H9 (cell line): ENCODE data around the gene CNTF. TPM values are rescaled to one million over a fixed set of nuclear protein-coding genes. Genes with fewer than 3 reads are reported as not detected.

Experiments
- DNase-seq: peaks from one replicate; pipeline ENCODE4 v3.0.0-alpha.2; 2017
- H2AFZ ChIP-seq: one replicate; pipeline ENCODE4 v1.6.1; 2013; ENCODE audit warnings: mild to moderate bottlenecking, low read length, control low read depth, moderate library complexity
- H2AK5ac ChIP-seq: 2 replicates; pipeline ENCODE4 v1.6.1; 2013; ENCODE audit warnings: low read length, control low read depth, mixed read lengths; ENCODE audit not compliant: insufficient read length
- H2BK120ac ChIP-seq: one replicate; pipeline ENCODE4 v1.6.1; 2013; ENCODE audit warnings: low read depth, mild to moderate bottlenecking, low read length, control low read depth, inconsistent platforms; ENCODE audit not compliant: poor library complexity, severe bottlenecking
- H2BK12ac ChIP-seq: 2 replicates; pipeline ENCODE4 v1.6.1; 2013; ENCODE audit warnings: low read length, control low read depth, mixed read lengths, low read depth; ENCODE audit not compliant: insufficient read length
- H2BK15ac ChIP-seq: 2 replicates; pipeline ENCODE4 v1.6.1; 2013; ENCODE audit warnings: low read depth, low read length, control low read depth
- H2BK20ac ChIP-seq: one replicate; pipeline ENCODE4 v1.6.1; 2013; ENCODE audit warnings: low read depth, mild to moderate bottlenecking, low read length, control low read depth, inconsistent platforms; ENCODE audit not compliant: poor library complexity, severe bottlenecking
- H2BK5ac ChIP-seq: 2 replicates; pipeline ENCODE4 v1.6.1; 2013; ENCODE audit warnings: low read length, control low read depth, mixed read lengths; ENCODE audit not compliant: insufficient read length
- H3K14ac ChIP-seq: 2 replicates; pipeline ENCODE4 v1.6.1; 2013; ENCODE audit warnings: low read length, control low read depth; ENCODE audit not compliant: insufficient read depth
- H3K18ac ChIP-seq: 2 replicates; pipeline ENCODE4 v1.6.1; 2013; ENCODE audit warnings: low read depth, mild to moderate bottlenecking, mixed read lengths, low read length, control low read depth; ENCODE audit not compliant: insufficient read length
- H3K23ac ChIP-seq: 2 replicates; pipeline ENCODE4 v1.6.1; 2013; ENCODE audit warnings: low read length, control low read depth, mixed read lengths, low read depth; ENCODE audit not compliant: insufficient read length
- H3K23me2 ChIP-seq: 2 replicates; pipeline ENCODE4 v1.6.1; 2013; ENCODE audit warnings: low read depth, mild to moderate bottlenecking, mixed read lengths, low read length, control low read depth; ENCODE audit not compliant: insufficient read length, poor library complexity, severe bottlenecking
- H3K27ac ChIP-seq: 2 replicates; pipeline ENCODE4 v1.5.1; 2013; ENCODE audit warnings: low read length, control low read depth, mixed read lengths, low read depth; ENCODE audit not compliant: insufficient read length
- H3K27me3 ChIP-seq: 2 replicates; pipeline ENCODE4 v1.6.1; 2013; ENCODE audit warnings: low read length, control low read depth, inconsistent platforms; ENCODE audit not compliant: insufficient read depth
- H3K4ac ChIP-seq: 2 replicates; pipeline ENCODE4 v1.6.1; 2013; ENCODE audit warnings: low read depth, mild to moderate bottlenecking, control low read depth, inconsistent platforms, low read length, moderate library complexity
- H3K4me1 ChIP-seq: 2 replicates; pipeline ENCODE4 v1.6.1; 2013; ENCODE audit warnings: low read length, control low read depth, inconsistent platforms; ENCODE audit not compliant: insufficient read depth
- H3K4me2 ChIP-seq: 2 replicates; pipeline ENCODE4 v1.6.1; 2013; ENCODE audit warnings: low read length, control low read depth, mixed read lengths; ENCODE audit not compliant: insufficient read length, insufficient read depth
- H3K56ac ChIP-seq: 2 replicates; pipeline ENCODE4 v1.6.1; 2013; ENCODE audit warnings: low read depth, mild to moderate bottlenecking, mixed read lengths, low read length, control low read depth; ENCODE audit not compliant: insufficient read length
- H3K79me1 ChIP-seq: 2 replicates; pipeline ENCODE4 v1.6.1; 2013; ENCODE audit warnings: low read depth, mild to moderate bottlenecking, moderate library complexity, low read length, control low read depth, inconsistent platforms; ENCODE audit not compliant: insufficient read depth, poor library complexity, severe bottlenecking
- H3K79me2 ChIP-seq: 2 replicates; pipeline ENCODE4 v1.6.1; 2013; ENCODE audit warnings: low read length, control low read depth, inconsistent platforms; ENCODE audit not compliant: insufficient read depth
- H3K9ac ChIP-seq: 2 replicates; pipeline ENCODE4 v1.6.1; 2013; ENCODE audit warnings: low read length, control low read depth, mixed read lengths; ENCODE audit not compliant: insufficient read length; ENCODE audit errors: extremely low read depth
- H3K9me3 ChIP-seq: one replicate; pipeline ENCODE4 v1.6.1; 2013; ENCODE audit warnings: low read depth, low read length, inconsistent platforms; ENCODE audit not compliant: control insufficient read depth
- H3T11ph ChIP-seq: one replicate; pipeline ENCODE4 v1.6.1; 2013; ENCODE audit warnings: mild to moderate bottlenecking, low read length, control low read depth, inconsistent platforms
- H4K20me1 ChIP-seq: one replicate; pipeline ENCODE4 v1.6.1; 2013; ENCODE audit not compliant: control insufficient read depth, insufficient read length, insufficient read depth
- H4K5ac ChIP-seq: 2 replicates; pipeline ENCODE4 v1.6.1; 2013; ENCODE audit warnings: low read depth, mild to moderate bottlenecking, mixed read lengths, low read length, control low read depth; ENCODE audit not compliant: insufficient read length
- H4K8ac ChIP-seq: replicated peaks from 2 replicates; pipeline ENCODE4 v1.6.1; 2013; ENCODE audit warnings: low read length, control low read depth, mixed read lengths, low read depth; ENCODE audit not compliant: insufficient read length
- H4K91ac ChIP-seq: 2 replicates; pipeline ENCODE4 v1.6.1; 2013; ENCODE audit warnings: low read depth, mild to moderate bottlenecking, moderate library complexity, mixed read lengths, low read length, control low read depth; ENCODE audit not compliant: insufficient read length
- H3K27ac Mint-ChIP-seq, 3 experiments: 2 replicates in 2 of 3; 3 replicates in 1 of 3; pipeline ENCODE4 v1.8.0; 2020 to 2021; ENCODE audit warnings: mixed read lengths in 3 of 3, mild to moderate bottlenecking in 1 of 3, moderate library complexity in 1 of 3
- H3K27me3 Mint-ChIP-seq: 2 replicates; pipeline ENCODE4 v1.8.0; 2021; ENCODE audit warnings: low read depth, mild to moderate bottlenecking, moderate library complexity, mixed read lengths
- H3K36me3 Mint-ChIP-seq, 3 experiments: 2 replicates in 2 of 3; 3 replicates in 1 of 3; pipeline ENCODE4 v1.8.0; 2020 to 2021; ENCODE audit warnings: low read depth in 3 of 3, mixed read lengths in 3 of 3; ENCODE audit not compliant: insufficient read depth in 1 of 3
- H3K4me1 Mint-ChIP-seq, 2 experiments: 2 replicates each; pipeline ENCODE4 v1.8.0; 2020; ENCODE audit warnings: mixed read lengths in 2 of 2
- H3K4me3 Mint-ChIP-seq, 2 experiments: 2 replicates in 1 of 2; 3 replicates in 1 of 2; pipeline ENCODE4 v1.8.0; 2020 to 2021; ENCODE audit warnings: mild to moderate bottlenecking in 2 of 2, mixed read lengths in 2 of 2, moderate library complexity in 1 of 2
- H3K9me3 Mint-ChIP-seq, 2 experiments: 2 replicates in 1 of 2; 3 replicates in 1 of 2; pipeline ENCODE4 v1.8.0; 2020; ENCODE audit warnings: mild to moderate bottlenecking in 2 of 2, mixed read lengths in 2 of 2, moderate library complexity in 1 of 2
- WGBS: extraction: QIAGEN DNeasy Blood & Tissue Kit; methylation state at CpG from one replicate; pipeline ENCODE4 v1.1.7; 2013; ENCODE audit warnings: missing lambda C conversion rate, low lambda C conversion rate, mixed read lengths; ENCODE audit not compliant: insufficient read length; ENCODE audit errors: extremely low coverage; 5-methylcytosine and 5-hydroxymethylcytosine counted together
- total RNA-seq: library from RNA; stranded (reverse); gene quantifications from 2 replicates; pipeline ENCODE4 v1.2.1, GENCODE V29; 2021
- TF ChIP-seq, protein P1 (sequence below): fragments of 200-600 bp; sonication (generic); conservative IDR thresholded peaks from 3 replicates; pipeline ENCODE4 v1.8.0; 2021; ENCODE audit warnings: antibody characterized with exemption, mild to moderate bottlenecking

Gene CNTF
- total RNA-seq, 1 experiment from 2014 or later, result 3.5 TPM

DNA sequence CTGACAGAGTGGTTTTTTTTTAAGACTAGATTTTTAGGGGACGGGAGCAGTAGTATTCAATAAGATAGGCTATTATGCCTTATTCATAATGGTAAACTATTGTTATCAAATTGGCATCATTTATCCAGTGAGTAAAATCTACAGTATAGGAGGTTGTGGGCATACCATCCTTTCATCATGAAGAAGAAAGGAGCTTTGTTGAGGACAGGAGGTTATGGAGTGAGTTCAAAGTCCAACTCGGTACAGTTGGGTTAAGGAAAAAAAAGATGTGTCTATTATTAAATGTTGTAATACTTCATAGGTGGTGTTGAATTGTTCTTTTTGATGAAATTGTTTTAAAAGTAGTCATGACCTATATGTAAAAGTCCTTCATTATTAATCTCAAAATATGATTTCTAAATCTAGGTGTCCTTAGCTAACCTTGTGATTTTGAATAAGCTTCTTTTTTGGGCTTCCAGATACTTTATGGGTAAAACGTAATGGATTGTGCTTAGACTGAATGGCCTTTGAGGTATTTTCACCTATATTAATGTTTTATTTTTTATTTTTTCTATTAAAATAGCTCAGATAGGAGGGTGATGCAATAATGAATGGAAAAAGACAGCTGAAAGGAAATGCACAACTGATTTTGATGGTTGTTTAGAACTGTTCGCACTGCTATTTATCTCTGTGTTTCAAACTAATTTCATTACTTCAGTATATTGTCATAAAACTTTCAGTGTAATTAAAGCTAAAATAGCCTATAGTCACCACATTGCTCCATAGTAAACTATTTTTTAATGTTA, 15.3 kb upstream of the CNTF start:
- Mint-ChIP-seq H3K4me3 (no peak overlapping the region), H3K4me1 (peaks cover 14% of the 10 kb centered on the region in 2 experiments; a peak in 3 of 4 replicates), H3K27me3 (no peaks in the 10 kb centered on the region), H3K9me3 (no peaks in the 10 kb centered on the region), H3K27ac (no peak overlapping the region; a peak in 1 of 7 replicates), H3K36me3 (peaks cover 19 to 30% (median 24%) of the 10 kb centered on the region in 3 experiments; a peak in 6 of 7 replicates)
- Histone ChIP-seq H3K4me2 (no peak overlapping the region), H2BK12ac (no peak overlapping the region), H3K23ac (no peak overlapping the region), H2BK120ac (no peak overlapping the region), H3K4me1 (no peaks in the 10 kb centered on the region; the same call in 1 of the 2 replicates), H2BK15ac (no peak overlapping the region), H3K4ac (no peak overlapping the region), H4K5ac (no peak overlapping the region), H4K8ac (no peak overlapping the region), H3T11ph (no peak overlapping the region), H3K56ac (no peak overlapping the region), H4K91ac (no peak overlapping the region), H2AK5ac (no peak overlapping the region), H2BK5ac (no peak overlapping the region), H3K18ac (no peak overlapping the region), H3K14ac (no peak overlapping the region), H3K27ac (no peak overlapping the region), H3K9ac (no peak overlapping the region), H3K79me1 (peaks cover 4% of the 10 kb centered on the region), H4K20me1 (no peaks in the 10 kb centered on the region), H3K23me2 (no peaks in the 10 kb centered on the region), H3K9me3 (no peaks in the 10 kb centered on the region), H2AFZ (no peak overlapping the region), H3K79me2 (peaks cover 18% of the 10 kb centered on the region; the same call in 1 of the 2 replicates), H2BK20ac (no peak overlapping the region), H3K27me3 (no peaks in the 10 kb centered on the region)
- DNase-seq, result no peak
- WGBS, result no CpG with 5 or more reads among the region's 4 CpGs
- TF ChIP-seq, protein P1, sequence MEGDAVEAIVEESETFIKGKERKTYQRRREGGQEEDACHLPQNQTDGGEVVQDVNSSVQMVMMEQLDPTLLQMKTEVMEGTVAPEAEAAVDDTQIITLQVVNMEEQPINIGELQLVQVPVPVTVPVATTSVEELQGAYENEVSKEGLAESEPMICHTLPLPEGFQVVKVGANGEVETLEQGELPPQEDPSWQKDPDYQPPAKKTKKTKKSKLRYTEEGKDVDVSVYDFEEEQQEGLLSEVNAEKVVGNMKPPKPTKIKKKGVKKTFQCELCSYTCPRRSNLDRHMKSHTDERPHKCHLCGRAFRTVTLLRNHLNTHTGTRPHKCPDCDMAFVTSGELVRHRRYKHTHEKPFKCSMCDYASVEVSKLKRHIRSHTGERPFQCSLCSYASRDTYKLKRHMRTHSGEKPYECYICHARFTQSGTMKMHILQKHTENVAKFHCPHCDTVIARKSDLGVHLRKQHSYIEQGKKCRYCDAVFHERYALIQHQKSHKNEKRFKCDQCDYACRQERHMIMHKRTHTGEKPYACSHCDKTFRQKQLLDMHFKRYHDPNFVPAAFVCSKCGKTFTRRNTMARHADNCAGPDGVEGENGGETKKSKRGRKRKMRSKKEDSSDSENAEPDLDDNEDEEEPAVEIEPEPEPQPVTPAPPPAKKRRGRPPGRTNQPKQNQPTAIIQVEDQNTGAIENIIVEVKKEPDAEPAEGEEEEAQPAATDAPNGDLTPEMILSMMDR, result no peak
